IPS DF 4.7 (cell line): ENCODE results near the gene ARID2.

ENCODE experiments used
- DNase-seq: peaks from one replicate; pipeline ENCODE4 v3.0.0-alpha.2; 2013; ENCODE audit warnings: low spot score; ENCODE audit errors: extremely low read depth

Gene ARID2

GRCh38 chr12:45863332-45863731, 133.8 kb downstream of the ARID2 start:
- DNase-seq, result no peak

GRCh38 chr12:45866299-45866698, 136.8 kb downstream of the ARID2 start:
- no peak for DNase-seq

GRCh38 chr12:45872446-45872845, 142.9 kb downstream of the ARID2 start:
- DNase-seq, result no peak

- DNase-seq, result no peak
Observed at GRCh38 chr12:45877069-45877468, 147.6 kb downstream of the ARID2 start.

- no peak for DNase-seq
Observed at GRCh38 chr12:45878630-45879255, 149.2 kb downstream of the ARID2 start.

- DNase-seq, result no peak
Observed at GRCh38 chr12:45879363-45879895, 149.9 kb downstream of the ARID2 start.

- no peak for DNase-seq
Observed at GRCh38 chr12:45880533-45880932, 151.0 kb downstream of the ARID2 start.

- DNase-seq, result no peak
Observed at GRCh38 chr12:45883187-45883586, 153.7 kb downstream of the ARID2 start.

GRCh38 chr12:45886685-45887084, 157.2 kb downstream of the ARID2 start:
- no peak for DNase-seq

- peak; percentile 22 for DNase-seq
Observed at GRCh38 chr12:45887544-45887943, 158.0 kb downstream of the ARID2 start.

- no peak for DNase-seq
Observed at GRCh38 chr12:45890276-45890675, 160.8 kb downstream of the ARID2 start.

GRCh38 chr12:45893240-45893639, 163.7 kb downstream of the ARID2 start:
- DNase-seq, result peak; percentile 25

- DNase-seq, result no peak
Observed at GRCh38 chr12:45895961-45896360, 166.5 kb downstream of the ARID2 start.

- DNase-seq, result no peak
Observed at GRCh38 chr12:45898094-45898493, 168.6 kb downstream of the ARID2 start.

- no peak for DNase-seq
Observed at GRCh38 chr12:45907955-45908354, 178.4 kb downstream of the ARID2 start.

- DNase-seq, result no peak
Observed at GRCh38 chr12:45909041-45909713, 179.7 kb downstream of the ARID2 start.

- no peak for DNase-seq
Observed at GRCh38 chr12:45912774-45913173, 183.3 kb downstream of the ARID2 start.

- DNase-seq, result no peak
Observed at GRCh38 chr12:45913631-45914030, 184.1 kb downstream of the ARID2 start.

- no peak for DNase-seq
Observed at GRCh38 chr12:45914090-45914489, 184.6 kb downstream of the ARID2 start.

GRCh38 chr12:45915405-45915804, 185.9 kb downstream of the ARID2 start:
- DNase-seq, result no peak

- DNase-seq, result no peak
Observed at GRCh38 chr12:45918818-45919217, 189.3 kb downstream of the ARID2 start.

- DNase-seq, result no peak
Observed at GRCh38 chr12:45928309-45928708, 198.8 kb downstream of the ARID2 start.

GRCh38 chr12:45930369-45930768, 200.9 kb downstream of the ARID2 start:
- no peak for DNase-seq
